ENCODE measurements around the gene AVEN.

AVEN gene

DNA sequence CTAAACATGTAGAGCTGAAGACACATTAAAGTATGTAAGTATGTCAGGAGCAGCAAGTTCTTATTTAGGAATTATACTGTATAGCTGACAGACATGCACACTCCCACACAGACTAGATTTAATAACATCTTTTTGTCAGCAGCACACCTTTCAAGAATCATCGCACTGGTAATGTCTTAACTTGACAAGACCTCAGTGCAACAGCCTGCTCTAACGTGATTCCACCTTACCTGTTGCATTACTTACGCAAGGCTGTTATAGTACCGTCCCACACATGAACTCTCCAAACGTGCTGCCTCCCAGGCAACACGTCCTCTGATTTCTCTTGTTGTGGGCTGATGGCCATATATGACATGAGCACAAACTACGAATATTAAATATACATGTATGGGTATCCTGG lies 58.8 kb downstream of the AVEN start:
- no peak for DNase-seq

DNA sequence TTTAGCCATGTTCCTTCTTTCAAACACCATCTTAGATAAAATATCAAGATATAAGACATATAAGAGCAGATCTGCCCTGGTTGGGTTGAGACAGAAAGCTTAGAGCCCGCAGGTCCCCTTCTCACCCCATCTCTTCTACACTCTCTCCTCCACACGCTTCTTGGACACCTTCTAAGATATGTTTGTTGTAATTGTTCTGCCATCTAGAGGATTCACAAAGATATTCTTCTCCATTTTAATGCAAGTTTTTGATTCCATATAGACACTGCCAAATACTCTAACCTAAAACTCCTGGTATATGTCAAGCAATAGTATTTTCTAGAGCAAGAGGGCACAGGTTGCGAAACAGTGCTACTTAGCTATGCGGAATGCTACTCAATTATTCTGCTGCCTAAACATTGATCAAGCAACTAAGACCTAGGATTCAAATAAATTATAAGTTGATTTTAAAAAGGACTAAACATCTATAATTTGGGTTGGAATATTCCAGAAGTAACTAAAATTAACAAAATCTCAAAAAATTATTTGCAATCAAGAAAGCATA lies 63.9 kb downstream of the AVEN start:
- no peak for DNase-seq

DNA sequence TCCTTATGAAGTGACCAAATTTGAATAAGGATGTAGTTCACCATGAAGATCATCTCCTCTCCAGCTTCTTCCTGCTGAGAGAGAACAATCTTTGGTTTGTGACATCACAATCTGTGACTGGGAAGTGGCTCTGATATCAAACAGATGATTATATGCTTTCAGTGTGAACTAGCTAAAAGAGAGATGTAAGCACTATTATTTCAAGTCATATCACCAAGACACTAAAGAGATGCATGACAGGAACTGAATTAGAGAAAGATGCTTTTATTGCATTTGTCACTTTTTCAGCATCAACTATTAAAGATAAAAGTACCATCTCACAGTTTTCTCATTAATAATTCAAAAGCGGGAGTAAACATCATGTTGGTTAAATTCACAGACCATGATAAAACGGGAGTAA lies 67.2 kb downstream of the AVEN start:
- no peak for DNase-seq

DNA sequence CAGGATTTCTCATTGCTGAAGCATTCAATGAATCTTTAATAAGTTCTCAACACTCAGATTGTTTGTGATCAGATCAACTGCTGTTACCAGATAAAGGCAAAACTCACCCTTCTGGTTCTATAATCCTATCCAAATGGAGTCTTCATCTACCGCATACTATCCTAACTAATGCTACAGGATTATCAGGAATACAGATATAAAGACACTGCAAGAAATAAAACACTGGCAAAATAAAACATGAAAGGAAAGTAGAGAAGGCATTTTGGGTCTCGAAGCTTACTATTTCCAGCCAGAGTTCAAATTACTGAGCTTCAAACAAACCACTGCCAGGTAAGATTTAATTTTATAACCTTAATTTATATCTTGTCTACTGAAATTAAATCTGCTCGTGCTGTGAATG lies 70.2 kb downstream of the AVEN start:
- DNase-seq: no peak

DNA sequence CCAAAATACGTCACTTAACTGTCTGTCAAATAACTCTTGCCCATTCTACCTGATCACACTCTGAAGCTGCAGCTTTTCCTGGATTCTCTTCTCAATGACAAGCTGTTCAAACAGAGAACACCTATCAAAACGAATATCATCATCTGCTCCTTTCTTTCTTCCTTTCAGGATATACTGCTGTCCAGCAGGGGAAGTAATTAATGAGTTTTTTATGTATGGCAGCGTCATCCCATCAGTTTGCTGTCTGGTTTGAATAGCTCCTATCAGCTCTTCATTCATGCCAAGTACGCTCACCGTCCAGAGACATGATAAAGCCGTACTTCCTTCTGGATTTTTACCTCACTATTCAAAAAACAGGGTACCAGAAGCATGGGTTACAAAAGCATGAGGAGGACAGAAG lies 70.8 kb downstream of the AVEN start, which contains the start of gene CHRM5:
TSS of gene CHRM5 (plus strand) at position 274 of the 400 bp plus-strand sequence. CDS start 94,221 bp downstream, outside the sequence.
- DNase-seq: no peak

DNA sequence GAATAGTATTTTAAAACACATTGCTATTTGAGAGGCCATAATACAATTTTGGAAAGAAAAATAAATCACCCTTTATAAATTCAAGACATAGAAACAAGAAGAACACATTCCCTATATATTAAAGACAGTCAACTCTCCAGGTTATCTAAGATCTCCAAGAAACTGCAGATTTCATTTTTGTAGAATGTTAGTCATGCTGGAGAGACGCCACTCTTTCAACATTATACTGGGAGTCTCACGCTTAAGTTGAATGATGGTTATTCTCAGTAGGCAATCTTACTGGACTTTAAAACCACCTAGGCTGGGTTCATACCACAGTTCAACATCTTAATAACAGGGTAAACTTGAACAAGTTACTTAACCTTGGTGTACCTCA lies 74.4 kb downstream of the AVEN start:
- DNase-seq: no peak

DNA sequence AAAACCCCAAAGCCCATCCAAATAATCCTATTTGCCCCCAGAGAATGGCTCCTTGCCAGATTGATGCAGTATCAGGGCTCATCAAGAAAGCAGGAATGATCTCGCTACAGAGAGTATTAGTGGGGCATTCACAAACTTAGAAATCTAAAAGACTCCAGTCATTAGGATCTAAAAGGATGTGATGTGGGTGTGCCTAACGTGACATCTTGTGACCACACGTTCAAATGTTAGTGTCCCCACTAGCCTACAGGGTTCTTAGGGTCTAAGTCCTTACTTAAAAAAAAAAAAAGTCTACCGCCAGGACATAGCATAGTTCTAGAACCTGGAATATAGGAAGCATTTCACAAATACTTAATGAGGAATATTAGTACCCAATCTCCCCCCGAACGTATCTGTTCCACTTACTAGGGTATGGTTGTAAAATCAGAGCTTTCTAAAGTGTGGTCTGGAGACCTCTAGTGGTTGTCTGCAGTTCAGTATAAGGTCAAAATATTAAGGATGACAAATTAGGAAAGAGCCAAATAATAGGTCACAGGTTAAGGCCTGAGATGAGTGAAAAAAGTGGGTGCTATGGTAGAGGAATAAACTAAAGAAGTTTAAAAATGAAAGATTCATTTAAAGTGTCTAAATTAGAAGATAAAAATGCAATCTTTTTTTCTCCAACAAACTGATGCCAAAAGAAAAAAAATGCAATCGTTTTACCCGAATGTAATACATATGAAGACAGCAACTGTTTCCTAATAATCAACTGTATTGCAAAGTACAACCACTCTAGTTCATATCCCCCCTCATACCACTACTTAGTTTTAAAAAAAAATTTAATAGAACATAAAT lies 75.0 kb downstream of the AVEN start:
- no peak for DNase-seq

DNA sequence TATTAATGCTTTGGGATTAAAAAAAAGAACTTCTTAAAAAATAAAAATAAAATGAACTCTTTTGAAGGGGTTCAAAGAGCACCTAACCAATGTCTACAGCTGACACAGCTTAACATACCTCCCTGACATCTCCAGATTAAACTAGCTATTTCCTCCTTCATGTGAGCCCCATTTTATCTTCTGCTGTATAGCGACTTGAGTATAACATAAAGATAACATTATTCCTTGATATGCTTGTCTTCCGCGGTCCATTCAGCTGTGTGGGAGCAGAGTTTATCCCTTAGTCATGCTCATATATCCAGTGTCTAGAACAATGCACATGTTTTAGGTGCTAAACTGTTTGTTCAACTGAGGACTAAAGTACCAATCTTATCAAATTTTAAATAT lies 78.5 kb downstream of the AVEN start:
- no peak for DNase-seq

DNA sequence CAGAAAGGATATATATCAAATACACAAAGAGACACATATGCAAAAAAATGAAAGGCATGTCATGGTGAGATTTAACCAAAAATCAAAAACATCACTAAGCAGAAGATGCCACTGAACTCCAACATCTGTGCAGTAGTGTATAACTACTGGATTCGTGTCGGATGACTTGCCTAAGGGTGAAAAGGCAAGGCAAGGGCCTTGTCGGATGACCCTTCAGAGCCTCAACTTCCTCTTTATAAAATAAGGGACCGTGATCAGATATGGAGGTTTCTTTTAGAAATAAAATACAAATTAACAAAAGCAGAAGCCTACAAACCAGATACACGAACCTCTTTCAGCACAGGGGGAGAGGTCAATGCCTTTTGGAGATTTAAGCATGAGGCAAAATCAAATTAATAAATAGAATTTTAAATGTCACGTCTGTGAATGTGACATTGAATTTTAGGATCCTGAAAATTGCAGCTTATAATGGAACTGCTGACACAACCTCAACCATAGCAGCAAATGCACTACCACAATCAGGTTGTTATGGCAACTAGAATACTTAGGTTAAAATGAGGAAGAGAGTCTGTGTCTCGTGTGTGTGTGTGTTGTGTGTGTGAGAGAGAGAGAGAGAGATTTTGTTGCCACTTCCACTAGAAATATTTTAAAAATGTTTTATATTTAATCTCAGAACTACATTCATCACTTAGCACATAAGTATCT lies 79.0 kb downstream of the AVEN start:
- DNase-seq: no peak

DNA sequence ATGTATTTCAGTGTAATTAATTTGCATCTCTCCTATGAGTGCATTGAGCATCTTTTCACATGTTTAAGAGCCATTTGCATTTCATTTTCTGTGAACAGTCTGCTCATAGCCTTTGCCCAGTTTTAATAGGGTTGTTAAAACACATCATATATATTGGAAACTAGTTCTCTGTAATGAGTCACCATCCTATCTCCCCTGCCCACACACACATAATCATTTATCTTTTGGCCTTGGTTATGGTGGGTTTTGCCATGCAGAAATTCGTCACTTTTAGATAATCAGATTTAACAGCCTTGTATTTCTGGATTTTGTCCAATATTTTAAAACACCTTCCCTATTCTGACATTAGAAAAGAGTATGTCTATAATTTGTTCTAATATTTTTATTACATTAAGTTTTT lies 82.6 kb downstream of the AVEN start:
- no peak for DNase-seq

DNA sequence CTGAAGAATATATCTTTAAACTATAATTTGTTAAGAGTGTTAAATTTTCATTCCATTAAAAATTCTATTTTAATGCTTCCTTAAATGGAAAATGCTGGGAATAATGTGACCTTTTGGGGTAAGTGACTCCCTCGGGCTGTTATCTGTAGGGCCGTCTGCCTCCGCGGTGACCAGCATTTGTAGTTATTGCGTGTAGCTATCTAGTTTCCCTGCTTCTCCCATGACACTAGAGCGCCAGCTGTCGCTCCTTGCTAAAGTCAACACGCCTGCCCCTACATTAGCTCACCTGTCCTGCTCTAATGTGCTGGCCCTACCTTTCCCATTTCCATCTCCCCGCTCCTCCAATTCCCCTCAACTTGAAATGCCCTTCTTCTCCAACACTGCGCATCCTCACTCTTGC lies 83.1 kb downstream of the AVEN start:
- no peak for DNase-seq

DNA sequence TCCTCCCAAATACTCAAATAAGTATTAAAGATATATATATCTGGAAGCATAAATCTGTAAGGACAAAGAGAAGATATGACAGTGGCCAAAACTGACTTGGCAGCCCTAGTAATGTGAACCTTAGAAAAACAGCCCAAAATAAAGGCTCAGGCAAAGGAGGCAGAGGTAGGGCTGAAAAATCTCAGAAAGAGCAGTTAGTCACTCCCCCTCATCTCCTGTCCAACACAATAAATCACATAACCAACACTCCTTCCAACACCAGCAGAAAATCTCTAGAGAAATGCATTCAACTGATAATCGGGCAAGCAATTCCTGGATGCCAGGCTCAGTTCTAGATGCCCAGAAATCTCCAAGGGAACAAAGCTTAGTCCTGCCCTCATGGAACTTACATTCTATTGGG lies 92.9 kb downstream of the AVEN start:
- DNase-seq: no peak

DNA sequence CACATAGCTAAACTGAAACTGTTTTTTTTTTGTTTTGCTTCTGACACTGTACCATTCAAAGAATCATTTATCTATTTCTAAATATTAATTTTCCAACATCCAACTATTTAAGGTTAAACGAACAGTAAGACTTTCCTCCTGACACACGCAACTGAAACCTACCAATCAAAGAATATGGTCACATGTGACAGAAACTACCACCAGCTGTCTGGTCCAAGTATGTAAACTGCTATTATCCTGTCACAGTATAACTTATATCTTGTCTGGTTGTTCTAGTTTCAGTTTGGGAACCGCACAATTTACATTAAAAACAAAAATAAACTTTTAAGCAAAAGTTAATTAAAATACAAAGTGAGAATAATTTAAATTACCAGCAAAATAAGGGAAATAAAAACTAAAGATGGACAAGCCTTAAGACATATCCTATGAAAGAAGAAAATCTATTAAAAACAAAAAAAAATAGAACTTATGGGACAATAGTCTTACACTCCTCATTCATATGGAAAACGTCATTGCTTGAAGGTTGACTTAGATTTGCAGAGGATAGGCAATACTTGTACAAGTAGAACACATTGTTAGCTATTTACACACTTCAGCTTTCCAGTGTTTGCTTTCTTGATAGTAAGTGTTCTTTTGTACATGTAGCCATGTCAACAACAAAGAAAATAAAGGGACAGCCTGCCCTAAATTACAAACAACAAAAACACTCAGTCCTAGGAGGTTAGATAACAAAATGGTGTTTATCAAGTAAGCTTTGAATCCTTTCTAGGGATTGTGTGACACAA lies 97.5 kb downstream of the AVEN start:
- DNase-seq: no peak

DNA sequence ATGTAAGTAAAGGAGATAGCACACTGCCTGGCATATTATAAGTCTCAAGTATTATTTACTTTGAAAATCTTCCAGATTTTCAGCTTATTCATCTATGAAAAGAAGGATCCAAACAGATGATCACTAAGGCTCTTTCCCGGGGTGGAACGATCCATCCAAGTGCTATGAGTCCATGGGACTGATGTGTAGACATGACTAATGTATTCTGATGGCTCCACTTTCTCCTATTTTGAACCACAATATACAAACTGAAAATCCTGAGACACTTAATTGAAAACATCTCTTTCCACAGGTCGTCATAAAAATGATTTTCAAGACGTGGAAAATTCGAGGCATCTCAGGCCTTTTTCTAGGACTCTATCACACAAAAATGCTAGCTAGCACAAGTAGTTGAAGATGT lies 104.1 kb downstream of the AVEN start:
- no peak for DNase-seq

DNA sequence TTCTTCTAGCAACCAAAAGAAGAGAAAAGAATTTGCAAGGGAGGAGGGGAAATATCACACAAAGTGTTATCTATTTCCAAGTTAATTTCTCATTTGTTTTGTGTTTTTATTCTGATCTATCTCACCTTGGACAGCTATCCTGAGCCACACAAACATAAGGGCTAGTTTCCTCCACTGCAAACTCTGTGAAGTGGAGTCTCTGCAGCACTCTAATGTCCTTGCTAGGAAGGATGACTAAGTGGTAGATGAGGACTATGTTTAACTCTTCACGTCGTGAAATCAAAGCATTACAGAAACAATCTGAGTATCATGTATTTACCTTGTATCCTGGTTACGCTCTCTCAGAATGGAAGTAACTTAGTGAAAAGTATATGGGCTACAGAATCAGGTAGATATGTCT lies 104.6 kb downstream of the AVEN start:
- DNase-seq: no peak

DNA sequence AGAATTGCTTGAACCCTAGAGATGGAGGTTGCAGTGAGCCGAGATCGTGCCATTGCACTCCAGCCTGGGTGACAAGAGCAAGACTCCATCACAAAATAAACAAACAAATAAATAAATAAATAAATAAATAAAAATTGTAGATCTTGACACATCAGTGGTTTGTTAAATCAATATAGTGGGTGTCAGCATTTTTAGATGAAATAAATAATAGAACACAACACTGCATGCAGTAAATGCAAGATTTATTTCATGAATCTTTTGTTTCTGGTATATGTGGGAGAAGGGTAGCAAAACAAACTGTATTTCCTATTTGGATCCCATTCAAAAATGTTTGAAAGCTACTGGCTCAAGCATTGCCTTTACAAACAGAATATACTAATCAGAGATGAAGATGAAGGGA lies 106.3 kb downstream of the AVEN start:
- DNase-seq: no peak

DNA sequence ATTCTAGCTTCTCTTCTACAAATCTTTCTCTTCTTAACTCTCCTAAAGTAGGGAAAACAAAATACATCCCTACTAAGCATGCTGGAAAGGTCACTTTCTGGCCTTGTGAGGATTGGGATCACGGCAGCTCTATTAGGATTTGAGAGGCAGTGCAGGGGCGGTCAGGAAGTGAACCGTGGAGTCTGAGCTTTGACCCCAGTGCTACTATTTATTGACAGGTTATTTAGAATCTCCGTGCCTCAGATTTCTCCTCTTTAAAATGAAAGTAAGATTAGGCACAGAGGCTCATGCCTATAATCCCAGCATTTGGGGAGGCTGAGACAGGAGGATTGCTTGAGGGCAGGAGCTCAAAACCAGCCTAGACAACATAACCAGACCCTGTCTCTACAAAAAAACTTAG lies 112.7 kb downstream of the AVEN start:
- no peak for DNase-seq

DNA sequence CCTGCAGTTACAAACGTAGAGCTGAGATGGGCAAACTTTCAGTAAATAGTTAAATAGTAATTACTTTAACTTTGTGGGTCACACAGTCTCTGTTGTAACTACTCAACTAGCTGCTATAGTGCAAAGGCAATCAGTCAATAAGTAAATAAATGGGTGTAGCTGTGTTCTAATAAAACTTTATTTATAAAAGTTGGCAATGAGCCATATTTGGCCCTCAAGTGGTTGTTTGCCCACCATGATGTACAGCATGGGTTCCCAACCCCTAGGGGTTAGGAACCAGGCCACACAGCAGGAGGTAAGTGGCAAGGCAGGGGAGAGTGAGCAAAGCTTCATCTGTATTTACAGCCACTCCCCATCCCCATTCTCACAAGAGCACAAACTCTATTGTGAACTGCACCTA lies 115.6 kb downstream of the AVEN start:
- no peak for DNase-seq

DNA sequence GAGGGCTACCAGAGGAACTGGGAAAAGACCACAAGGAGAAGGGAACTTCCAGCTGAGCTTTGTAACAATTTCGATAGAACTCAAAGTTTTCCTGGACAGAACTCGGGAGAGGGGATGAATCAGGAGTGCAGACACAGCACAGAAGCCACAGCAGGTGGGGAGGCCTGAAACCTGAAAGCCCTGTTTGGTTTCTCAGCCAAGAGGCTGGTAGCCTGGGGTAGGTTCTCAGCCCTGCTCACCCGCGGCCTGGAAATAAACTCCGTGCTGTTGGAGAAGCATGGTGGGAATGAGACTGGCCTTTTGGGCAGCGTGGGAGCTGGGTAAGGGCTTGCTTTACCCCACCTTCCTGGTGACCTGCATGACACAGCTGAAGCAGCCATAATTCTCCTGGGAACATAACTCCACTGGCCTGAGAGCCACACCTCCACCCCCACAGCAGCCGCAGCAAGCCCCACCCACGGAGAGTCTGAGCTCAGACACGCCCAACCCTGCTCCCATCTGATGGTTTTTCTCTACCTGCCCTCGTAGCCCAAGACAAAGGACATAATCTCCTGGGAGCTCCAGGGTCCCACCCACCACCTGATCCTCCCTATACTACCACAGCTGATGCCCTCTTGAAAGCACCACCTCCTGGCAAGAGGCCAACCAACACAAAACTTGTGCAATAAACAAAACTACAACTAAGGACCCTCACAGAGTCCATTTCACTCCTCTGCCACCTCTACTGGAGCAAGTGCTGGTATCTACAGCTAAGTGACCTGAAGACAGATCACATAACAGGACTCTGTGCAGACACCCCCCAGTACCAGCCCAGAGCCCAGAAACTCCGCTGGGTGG lies 123.2 kb downstream of the AVEN start:
- DNase-seq: no peak

DNA sequence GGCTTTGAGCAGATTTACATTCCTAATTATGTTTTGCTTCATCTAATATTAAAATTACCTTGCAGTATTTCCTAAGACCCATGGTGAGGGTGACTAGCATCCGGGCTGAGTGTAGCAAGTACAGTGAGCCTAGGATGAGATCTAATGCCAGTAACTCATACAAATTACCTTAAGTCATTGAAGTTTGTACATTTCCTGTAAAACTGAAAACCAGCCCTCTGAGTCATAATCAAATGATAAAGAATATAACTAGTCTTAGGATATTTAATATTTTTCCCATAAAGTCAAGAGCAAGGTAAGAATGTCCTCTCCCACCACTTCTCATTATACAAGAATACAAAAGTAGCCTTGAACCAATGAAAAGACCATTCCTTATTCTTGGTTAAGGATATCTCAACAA lies 125.5 kb downstream of the AVEN start:
- DNase-seq: no peak

DNA sequence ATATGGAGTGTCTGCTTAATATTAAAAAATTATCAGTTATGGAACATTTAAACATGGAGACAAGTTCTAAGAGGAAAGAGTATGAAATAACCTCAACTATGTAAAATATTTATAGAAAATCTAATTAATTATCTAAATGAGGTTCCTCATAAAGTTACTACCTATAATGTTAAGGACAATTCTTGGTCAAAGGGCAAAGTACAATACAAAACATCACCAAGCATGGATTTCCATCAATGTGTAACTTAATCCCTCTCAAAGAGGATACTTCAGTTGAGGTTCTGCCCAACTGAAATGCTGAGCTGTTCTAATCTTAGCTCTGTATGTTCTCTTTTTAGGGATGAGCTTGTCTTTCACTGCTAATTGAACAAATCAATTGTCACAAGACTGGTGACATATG lies 126.7 kb downstream of the AVEN start:
- no peak for DNase-seq

DNA sequence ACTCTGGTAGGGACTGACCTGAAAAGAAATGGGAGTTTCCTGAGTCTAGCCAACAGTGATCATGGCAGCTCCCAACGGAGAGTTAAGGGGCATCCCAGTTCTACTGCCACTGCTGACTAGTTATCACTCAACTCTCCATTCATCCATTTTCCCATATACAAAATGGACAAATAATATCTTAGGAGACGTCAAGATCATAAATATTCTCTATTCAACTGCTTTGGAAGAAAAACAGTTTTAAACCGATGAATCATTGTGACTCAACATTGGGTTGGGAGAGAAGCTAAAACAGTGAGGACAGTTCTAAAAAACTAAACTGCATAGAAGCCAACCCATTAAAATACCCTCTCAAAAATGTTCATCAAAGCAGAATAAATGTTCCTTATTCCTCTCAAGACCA lies 128.3 kb downstream of the AVEN start:
- DNase-seq: no peak

DNA sequence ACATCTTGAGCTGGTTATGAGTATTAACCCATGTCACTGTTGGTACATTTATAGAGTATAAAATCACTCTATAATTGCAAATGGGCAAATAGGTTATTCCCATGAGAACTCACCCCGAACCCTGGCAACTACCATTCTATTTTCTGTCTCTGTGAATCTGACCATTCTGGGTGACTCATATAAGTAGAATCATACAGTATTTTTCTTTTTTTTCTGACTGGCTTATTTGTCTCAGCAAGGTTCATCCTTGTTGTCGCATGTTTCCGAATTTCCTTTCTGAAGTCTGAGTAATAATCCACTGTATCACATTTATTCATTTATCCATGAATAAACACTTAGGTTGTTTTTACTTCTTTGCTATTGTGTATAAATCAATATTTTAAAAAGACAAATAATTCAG lies 130.6 kb downstream of the AVEN start:
- no peak for DNase-seq

Measured in CD4-positive, alpha-beta T cell treated with Interleukin-12 subunit alpha and Interleukin-12 subunit beta, for 1 hour (primary cell).